Keratinocyte (primary cell): ENCODE measurements around the gene RRP9.

Experiments
- CTCF ChIP-seq, 3 experiments: IDR thresholded peaks in 1 of 3; conservative IDR thresholded peaks in 1 of 3; optimal IDR thresholded peaks in 1 of 3; 2 replicates in 2 of 3; 3 replicates in 1 of 3; pipeline versions ENCODE3 to v1.5.1; 2011; ENCODE audit warnings: low read length in 3 of 3, mild to moderate bottlenecking in 3 of 3, moderate library complexity in 2 of 3, control low read depth in 1 of 3, inconsistent platforms in 1 of 3; ENCODE audit not compliant: insufficient read depth in 2 of 3; ENCODE audit errors: extremely low read depth in 1 of 3
- EZH2 ChIP-seq: IDR thresholded peaks from one replicate; pipeline ENCODE4 v1.6.1; 2012; ENCODE audit warnings: inconsistent platforms, mild to moderate bottlenecking, low read length, moderate library complexity

- no peak for TF ChIP-seq CTCF (optimal IDR thresholded peaks at IDR 0.05 in 1 of 3, IDR thresholded peaks at IDR 0.05 in 1 of 3, conservative IDR thresholded peaks at IDR 0.05 in 1 of 3; ENCODE audit: extremely low read depth in 1 of 3, insufficient read depth in 2 of 3, low read length in 3 of 3)
- TF ChIP-seq EZH2, result no peak
Measured at GRCh38 chr3:51921081-51921578, 20.6 kb downstream of the RRP9 start.
